Neural cell (in vitro differentiated cells): ENCODE measurements around the gene ISL2. TPM values are rescaled to one million over a fixed set of nuclear protein-coding genes. Genes with fewer than 3 reads are reported as not detected.

Experiments used
- H2AFZ ChIP-seq: fragments of 200-600, 300-800 bp; sonication (generic), shearing (Covaris generic); 2 replicates; pipeline ENCODE4 v1.6.0; 2014; ENCODE audit warnings: low read depth, mild to moderate bottlenecking, antibody characterized with exemption, low read length, moderate library complexity
- H3F3A ChIP-seq: fragments of 200-600 bp; shearing (Covaris generic); 2 replicates; pipeline ENCODE4 v1.6.1; 2016; ENCODE audit warnings: mild to moderate bottlenecking, moderate library complexity, mixed read lengths, antibody characterized with exemption, low read length; ENCODE audit not compliant: insufficient read depth, poor library complexity, severe bottlenecking
- H3K27ac ChIP-seq: fragments of 200-600, 300-800 bp; sonication (generic), shearing (Covaris generic); 2 replicates; pipeline ENCODE4 v1.5.1; 2014; ENCODE audit warnings: mild to moderate bottlenecking, low read length, moderate library complexity
- H3K27me3 ChIP-seq: fragments of 300-800, 200-600 bp; sonication (generic), shearing (Covaris generic); 2 replicates; pipeline ENCODE4 v1.6.0; 2014; ENCODE audit warnings: mild to moderate bottlenecking, low read depth, low read length, moderate library complexity; ENCODE audit not compliant: insufficient read depth
- H3K36me3 ChIP-seq: fragments of 300-800, 200-600 bp; sonication (generic), shearing (Covaris generic); 2 replicates; pipeline ENCODE4 v1.5.1; 2014; ENCODE audit warnings: mild to moderate bottlenecking, antibody characterized with exemption, low read length, moderate library complexity; ENCODE audit not compliant: insufficient read depth
- H3K4me2 ChIP-seq: fragments of 300-800, 200-600 bp; sonication (generic), shearing (Covaris generic); 2 replicates; pipeline ENCODE4 v1.6.0; 2014; ENCODE audit warnings: mild to moderate bottlenecking, low read length
- H3K4me3 ChIP-seq: fragments of 300-800, 200-600 bp; sonication (generic), shearing (Covaris generic); 2 replicates; pipeline ENCODE4 v1.5.1; 2014; ENCODE audit warnings: mild to moderate bottlenecking, low read length, moderate library complexity
- H3K79me2 ChIP-seq: fragments of 200-600 bp; shearing (Covaris generic); replicated peaks from 2 replicates; pipeline ENCODE4 v1.6.0; 2014; ENCODE audit warnings: mild to moderate bottlenecking, low read length, moderate library complexity; ENCODE audit not compliant: insufficient read depth
- H3K9ac ChIP-seq: fragments of 300-800, 200-600 bp; sonication (generic), shearing (Covaris generic); 2 replicates; pipeline ENCODE4 v1.6.1; 2016; ENCODE audit warnings: mild to moderate bottlenecking, low read length, mixed read lengths
- H3K9me2 ChIP-seq: fragments of 200-600 bp; shearing (Covaris generic); 2 replicates; pipeline ENCODE4 v1.6.1; 2016; ENCODE audit warnings: mild to moderate bottlenecking, low read length, mixed read lengths; ENCODE audit not compliant: insufficient read depth
- H3K9me3 ChIP-seq: fragments of 200-600, 300-800 bp; sonication (generic), shearing (Covaris generic); 2 replicates; pipeline ENCODE4 v1.6.1; 2016; ENCODE audit warnings: mild to moderate bottlenecking, mixed run types, low read length, moderate library complexity, mixed read lengths
- H4K20me1 ChIP-seq: fragments of 200-600 bp; shearing (Covaris generic); 2 replicates; pipeline ENCODE4 v1.6.1; 2016; ENCODE audit warnings: mild to moderate bottlenecking, mixed run types; ENCODE audit not compliant: insufficient read depth
- EP300 ChIP-seq: fragments of 450-650 bp; conservative IDR thresholded peaks from 2 replicates; pipeline ENCODE4 v1.6.1; 2014; ENCODE audit warnings: antibody characterized with exemption, mild to moderate bottlenecking, moderate library complexity; ENCODE audit not compliant: poor library complexity, severe bottlenecking
- EZH2 ChIP-seq: fragments of 200-600, 300-800 bp; shearing (Covaris generic), sonication (generic); IDR thresholded peaks from 2 replicates; pipeline ENCODE4 v1.6.1; 2014; ENCODE audit warnings: antibody characterized with exemption, low read length, borderline replicate concordance, mild to moderate bottlenecking; ENCODE audit not compliant: insufficient read depth, poor library complexity, severe bottlenecking
- MXI1 ChIP-seq: fragments of 450-650 bp; conservative IDR thresholded peaks from 2 replicates; pipeline ENCODE4 v1.6.1; 2014; ENCODE audit warnings: antibody characterized with exemption, mild to moderate bottlenecking; ENCODE audit not compliant: poor library complexity, severe bottlenecking
- POLR2AphosphoS5 ChIP-seq: IDR thresholded peaks from 2 replicates; pipeline ENCODE4 v1.6.1; 2012
- RAD21 ChIP-seq: fragments of 450-650 bp; conservative IDR thresholded peaks from 2 replicates; pipeline ENCODE4 v1.6.1; 2014; ENCODE audit warnings: antibody characterized with exemption, mild to moderate bottlenecking, moderate library complexity
- SMC3 ChIP-seq: fragments of 450-650 bp; conservative IDR thresholded peaks from 2 replicates; pipeline ENCODE4 v1.6.1; 2014; ENCODE audit warnings: antibody characterized with exemption, mild to moderate bottlenecking, moderate library complexity; ENCODE audit not compliant: poor library complexity
- TAF1 ChIP-seq: IDR thresholded peaks from 2 replicates; pipeline ENCODE4 v1.6.1; 2012; ENCODE audit warnings: low read depth
- polyA plus RNA-seq: library from polyadenylated mRNA; depleted of rRNA; stranded (reverse); fragments of >200 nt; gene quantifications from 2 replicates; pipeline ENCODE4 v1.2.3, GENCODE V29; 2014
- TF ChIP-seq, protein P1 (sequence below): fragments of 450-650 bp; IDR thresholded peaks from 2 replicates; pipeline ENCODE4 v1.5.1; 2014; ENCODE audit warnings: antibody characterized with exemption, mild to moderate bottlenecking, moderate library complexity; ENCODE audit not compliant: poor library complexity, severe bottlenecking
- TF ChIP-seq, protein P2 (sequence below): IDR thresholded peaks from 2 replicates; pipeline ENCODE4 v1.6.1; 2012; ENCODE audit warnings: borderline replicate concordance

ISL2 gene
- polyA plus RNA-seq, 1 donor from 2014 or later: not detected

DNA sequence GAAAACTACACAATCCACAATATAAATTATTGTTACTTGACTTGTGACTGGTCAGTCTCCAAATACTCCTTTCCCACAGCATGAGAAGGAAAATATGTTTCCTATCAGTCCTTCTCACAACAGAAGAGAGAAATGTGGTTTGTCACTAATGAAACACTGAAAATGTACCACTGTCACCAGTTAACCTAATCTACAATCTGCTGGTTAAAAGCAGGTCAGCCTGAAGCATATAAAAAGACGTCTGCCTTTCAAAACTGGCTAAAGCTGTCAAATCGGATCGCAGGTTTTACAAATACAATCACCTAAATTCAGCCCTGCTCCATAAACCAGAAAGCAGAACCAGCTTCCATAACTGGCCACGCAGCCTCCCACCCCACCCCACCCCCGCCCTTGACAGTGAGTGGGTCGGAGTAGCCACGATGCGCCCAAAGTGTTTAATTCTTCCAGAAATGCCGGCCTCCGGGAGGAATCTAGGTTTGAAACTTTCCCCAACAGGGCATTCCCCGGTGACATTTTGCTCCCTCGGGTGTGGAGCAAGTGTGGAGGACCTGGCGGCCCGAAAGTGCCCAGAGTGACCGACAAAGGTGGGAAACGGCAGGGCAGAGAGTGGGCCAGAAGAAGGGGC lies 26.0 kb upstream of the ISL2 start:
- Histone ChIP-seq H3K4me2 (peak overlapping the region; percentile 86), H3K27ac (peak overlapping the region; percentile 20), H3K9ac (peak overlapping the region; percentile 75), H3K4me3 (peak overlapping the region; percentile 84), H3K36me3 (no peaks in the 10 kb centered on the region), H3K9me3 (no peaks in the 10 kb centered on the region), H3K9me2 (no peaks in the 10 kb centered on the region), H2AFZ (peak overlapping the region; percentile 85), H3F3A (no peaks in the 10 kb centered on the region), H3K27me3 (no peaks in the 10 kb centered on the region), H4K20me1 (no peaks in the 10 kb centered on the region), H3K79me2 (peaks cover 41% of the 10 kb centered on the region)
- no peak for TF ChIP-seq EZH2
- TF ChIP-seq, protein P1, sequence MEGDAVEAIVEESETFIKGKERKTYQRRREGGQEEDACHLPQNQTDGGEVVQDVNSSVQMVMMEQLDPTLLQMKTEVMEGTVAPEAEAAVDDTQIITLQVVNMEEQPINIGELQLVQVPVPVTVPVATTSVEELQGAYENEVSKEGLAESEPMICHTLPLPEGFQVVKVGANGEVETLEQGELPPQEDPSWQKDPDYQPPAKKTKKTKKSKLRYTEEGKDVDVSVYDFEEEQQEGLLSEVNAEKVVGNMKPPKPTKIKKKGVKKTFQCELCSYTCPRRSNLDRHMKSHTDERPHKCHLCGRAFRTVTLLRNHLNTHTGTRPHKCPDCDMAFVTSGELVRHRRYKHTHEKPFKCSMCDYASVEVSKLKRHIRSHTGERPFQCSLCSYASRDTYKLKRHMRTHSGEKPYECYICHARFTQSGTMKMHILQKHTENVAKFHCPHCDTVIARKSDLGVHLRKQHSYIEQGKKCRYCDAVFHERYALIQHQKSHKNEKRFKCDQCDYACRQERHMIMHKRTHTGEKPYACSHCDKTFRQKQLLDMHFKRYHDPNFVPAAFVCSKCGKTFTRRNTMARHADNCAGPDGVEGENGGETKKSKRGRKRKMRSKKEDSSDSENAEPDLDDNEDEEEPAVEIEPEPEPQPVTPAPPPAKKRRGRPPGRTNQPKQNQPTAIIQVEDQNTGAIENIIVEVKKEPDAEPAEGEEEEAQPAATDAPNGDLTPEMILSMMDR: no peak
- no peak for TF ChIP-seq SMC3
- no peak for TF ChIP-seq RAD21
- no peak for TF ChIP-seq POLR2AphosphoS5

DNA sequence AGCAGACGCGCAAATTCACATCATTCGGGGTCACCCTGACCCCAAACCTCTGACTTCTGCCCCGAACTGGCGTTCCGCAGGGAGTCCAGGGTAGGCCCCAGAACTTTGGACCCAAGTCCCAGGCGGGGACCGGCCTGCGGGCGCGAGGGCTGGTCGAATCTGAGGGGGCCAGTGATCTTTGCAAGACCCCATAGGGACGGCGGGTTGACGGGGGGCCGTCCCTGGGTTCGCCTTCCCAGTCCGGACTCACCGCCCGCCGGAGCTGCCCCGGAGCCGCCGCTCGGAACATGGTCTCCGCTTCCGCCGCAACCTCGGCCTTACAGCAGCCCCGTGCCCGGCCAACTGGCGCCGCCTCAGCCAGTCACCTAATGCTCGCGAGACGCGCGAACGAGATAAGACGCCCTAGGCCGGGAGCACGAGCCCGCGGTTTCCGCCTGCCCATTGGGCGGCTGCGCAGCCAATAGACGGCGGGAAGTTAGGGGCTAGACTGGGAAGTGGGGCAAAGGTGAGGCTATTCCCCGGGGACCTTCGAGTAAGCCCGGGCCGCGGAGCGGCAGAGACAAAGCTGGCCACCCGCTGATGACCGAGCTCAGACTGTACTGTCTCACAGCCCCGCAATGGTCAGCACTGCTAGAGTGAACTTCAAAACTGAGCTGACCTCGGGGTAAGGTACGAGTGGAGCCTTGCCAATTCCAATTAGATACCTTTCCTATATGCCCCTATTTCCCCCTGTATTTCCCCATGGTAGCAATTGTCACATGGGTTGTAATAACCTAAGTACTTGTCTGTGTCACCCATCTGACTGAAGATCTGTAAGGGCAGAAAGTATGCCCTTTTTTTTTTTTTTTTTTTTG lies 25.2 kb upstream of the ISL2 start, which contains the start of gene ETFA:
ETFA (minus strand) TSS at position 370 of the 854 bp plus-strand sequence; CDS start at position 289, 81 bp downstream.
- H3K27ac ChIP-seq: peak within 1 kb of the TSS; percentile 20
- H3K9ac ChIP-seq: peak within 1 kb of the TSS; percentile 75
- TF ChIP-seq EP300 (peak; percentile 22), RAD21 (peak; percentile 27), TAF1 (peak; percentile 58), MXI1 (peak; percentile 73), POLR2AphosphoS5 (peak; percentile 76), SMC3 (no peak), EZH2 (no peak)
- TF ChIP-seq, protein P1: no peak
- TF ChIP-seq, protein P2, sequence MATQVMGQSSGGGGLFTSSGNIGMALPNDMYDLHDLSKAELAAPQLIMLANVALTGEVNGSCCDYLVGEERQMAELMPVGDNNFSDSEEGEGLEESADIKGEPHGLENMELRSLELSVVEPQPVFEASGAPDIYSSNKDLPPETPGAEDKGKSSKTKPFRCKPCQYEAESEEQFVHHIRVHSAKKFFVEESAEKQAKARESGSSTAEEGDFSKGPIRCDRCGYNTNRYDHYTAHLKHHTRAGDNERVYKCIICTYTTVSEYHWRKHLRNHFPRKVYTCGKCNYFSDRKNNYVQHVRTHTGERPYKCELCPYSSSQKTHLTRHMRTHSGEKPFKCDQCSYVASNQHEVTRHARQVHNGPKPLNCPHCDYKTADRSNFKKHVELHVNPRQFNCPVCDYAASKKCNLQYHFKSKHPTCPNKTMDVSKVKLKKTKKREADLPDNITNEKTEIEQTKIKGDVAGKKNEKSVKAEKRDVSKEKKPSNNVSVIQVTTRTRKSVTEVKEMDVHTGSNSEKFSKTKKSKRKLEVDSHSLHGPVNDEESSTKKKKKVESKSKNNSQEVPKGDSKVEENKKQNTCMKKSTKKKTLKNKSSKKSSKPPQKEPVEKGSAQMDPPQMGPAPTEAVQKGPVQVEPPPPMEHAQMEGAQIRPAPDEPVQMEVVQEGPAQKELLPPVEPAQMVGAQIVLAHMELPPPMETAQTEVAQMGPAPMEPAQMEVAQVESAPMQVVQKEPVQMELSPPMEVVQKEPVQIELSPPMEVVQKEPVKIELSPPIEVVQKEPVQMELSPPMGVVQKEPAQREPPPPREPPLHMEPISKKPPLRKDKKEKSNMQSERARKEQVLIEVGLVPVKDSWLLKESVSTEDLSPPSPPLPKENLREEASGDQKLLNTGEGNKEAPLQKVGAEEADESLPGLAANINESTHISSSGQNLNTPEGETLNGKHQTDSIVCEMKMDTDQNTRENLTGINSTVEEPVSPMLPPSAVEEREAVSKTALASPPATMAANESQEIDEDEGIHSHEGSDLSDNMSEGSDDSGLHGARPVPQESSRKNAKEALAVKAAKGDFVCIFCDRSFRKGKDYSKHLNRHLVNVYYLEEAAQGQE: no peak
- peaks cover 37% of the 10 kb centered on the region for H3K79me2 ChIP-seq
- no peaks in the 10 kb centered on the region for H4K20me1 ChIP-seq
- no peaks in the 10 kb centered on the region for H3K9me3 ChIP-seq
- H3K4me2 ChIP-seq: peak within 1 kb of the TSS; percentile 86
- H3K4me3 ChIP-seq: peak within 1 kb of the TSS; percentile 84
- no peaks in the 10 kb centered on the region for H3K9me2 ChIP-seq
- no peaks in the 10 kb centered on the region for H3K36me3 ChIP-seq
- no peaks in the 10 kb centered on the region for H3K27me3 ChIP-seq
- no peaks in the 10 kb centered on the region for H3F3A ChIP-seq
- H2AFZ ChIP-seq: peak within 1 kb of the TSS; percentile 85
